GM18867 (cell line): Measurements from ENCODE around the gene ZFAND2B.

Experiments
- ATAC-seq: cut with Tn5 transposase; IDR thresholded peaks from one replicate; pipeline ENCODE4 v1.9.1; 2021; ENCODE audit warnings: mild to moderate bottlenecking, moderate library complexity; ENCODE audit not compliant: unreplicated experiment

ZFAND2B gene

GRCh38 chr2:219204425-219205164 is 2.0 kb upstream of the ZFAND2B start:
- ATAC-seq: no peak

- no peak for ATAC-seq
Observed at GRCh38 chr2:219205165-219205538, 1.4 kb upstream of the ZFAND2B start.

- no peak for ATAC-seq
Observed at GRCh38 chr2:219205981-219206327, 628 bp upstream of the ZFAND2B start.

- no peak for ATAC-seq
Observed at GRCh38 chr2:219207134-219207883, 727 bp downstream of the ZFAND2B start.

GRCh38 chr2:219207884-219208740 is 1.5 kb downstream of the ZFAND2B start:
- ATAC-seq: no peak

- no peak for ATAC-seq
Observed at GRCh38 chr2:219209236-219210195, 2.9 kb downstream of the ZFAND2B start.

- no peak for ATAC-seq
Observed at GRCh38 chr2:219210196-219210885, 3.8 kb downstream of the ZFAND2B start.

GRCh38 chr2:219210886-219211362 is 4.3 kb downstream of the ZFAND2B start:
- no peak for ATAC-seq

- no peak for ATAC-seq
Observed at GRCh38 chr2:219213026-219213415, 6.4 kb downstream of the ZFAND2B start.

- ATAC-seq: no peak
Observed at GRCh38 chr2:219213486-219214071, 7.0 kb downstream of the ZFAND2B start.

GRCh38 chr2:219214141-219214540 is 7.6 kb downstream of the ZFAND2B start:
- no peak for ATAC-seq

- no peak for ATAC-seq
Observed at GRCh38 chr2:219214786-219215185, 8.2 kb downstream of the ZFAND2B start.

GRCh38 chr2:219215871-219216534 is 9.4 kb downstream of the ZFAND2B start:
- ATAC-seq: no peak

GRCh38 chr2:219216535-219216915 is 9.9 kb downstream of the ZFAND2B start:
- ATAC-seq: no peak

GRCh38 chr2:219218217-219218731 is 11.7 kb downstream of the ZFAND2B start:
- ATAC-seq: peak; percentile 27

- ATAC-seq: peak; percentile 77
Observed at GRCh38 chr2:219218732-219219701, 12.4 kb downstream of the ZFAND2B start, which contains the start of gene ABCB6. Gene ABCB6 (minus strand): TSS chr2:219218958. CDS start chr2:219218673, 285 bp downstream.

- ATAC-seq: no peak
Observed at GRCh38 chr2:219219784-219220532, 13.4 kb downstream of the ZFAND2B start.
